Natural killer cell (primary cell): ENCODE measurements around the gene IFNG-AS1. TPM values are rescaled to one million over a fixed set of nuclear protein-coding genes. Genes with fewer than 3 reads are reported as not detected.

Experiments used
- ATAC-seq, 3 donors: fragments of 150-1000 bp in 2 of 3; fragments of 200-7000 bp in 1 of 3; cut with Tn5 transposase; 1 replicate in 1 of 3; 2 replicates in 2 of 3; pipeline ENCODE4 v1.10.0; 2021; ENCODE audit warnings: mild to moderate bottlenecking in 2 of 3, moderate library complexity in 2 of 3
- DNase-seq, 2 donors: peaks; one replicate each; pipeline versions ENCODE4 v3.0.0 to v3.0.0-alpha.2; 2013 to 2021; ENCODE audit warnings: mixed read lengths in 1 of 2
- H3K27ac ChIP-seq: one replicate; pipeline ENCODE4 v1.5.1; 2013; ENCODE audit warnings: mild to moderate bottlenecking, low read length
- H3K27me3 ChIP-seq: one replicate; pipeline ENCODE4 v1.6.1; 2013; ENCODE audit warnings: low read length; ENCODE audit not compliant: control insufficient read depth, insufficient read depth
- H3K36me3 ChIP-seq: one replicate; pipeline ENCODE4 v1.6.1; 2013; ENCODE audit warnings: low read length; ENCODE audit not compliant: control insufficient read depth, insufficient read depth
- H3K4me1 ChIP-seq: one replicate; pipeline ENCODE4 v1.6.1; 2013; ENCODE audit warnings: low read length; ENCODE audit not compliant: control insufficient read depth, insufficient read depth
- H3K4me3 ChIP-seq: one replicate; pipeline ENCODE4 v1.5.1; 2013; ENCODE audit warnings: low read length
- H3K9me3 ChIP-seq: one replicate; pipeline ENCODE4 v1.6.1; 2013; ENCODE audit warnings: low read length; ENCODE audit not compliant: control insufficient read depth, insufficient read depth
- H3K27ac Mint-ChIP-seq, 2 donors: one replicate each; pipeline ENCODE4 v1.8.0; 2022; ENCODE audit warnings: mild to moderate bottlenecking in 2 of 2, mixed read lengths in 2 of 2, moderate library complexity in 1 of 2
- H3K27me3 Mint-ChIP-seq, 2 donors: one replicate each; pipeline ENCODE4 v1.8.0; 2022; ENCODE audit warnings: low read depth in 2 of 2, mixed read lengths in 2 of 2
- H3K36me3 Mint-ChIP-seq: one replicate; pipeline ENCODE4 v1.8.0; 2022; ENCODE audit warnings: mixed read lengths
- H3K4me1 Mint-ChIP-seq, 2 donors: one replicate each; pipeline ENCODE4 v1.8.0; 2022; ENCODE audit warnings: mixed read lengths in 2 of 2
- H3K4me3 Mint-ChIP-seq: one replicate; pipeline ENCODE4 v1.8.0; 2022; ENCODE audit warnings: mild to moderate bottlenecking, moderate library complexity, mixed read lengths
- H3K9me3 Mint-ChIP-seq, 2 donors: one replicate each; pipeline ENCODE4 v1.8.0; 2022; ENCODE audit warnings: mixed read lengths in 2 of 2
- CTCF ChIP-seq: fragments of 200-600 bp; IDR thresholded peaks from one replicate; pipeline ENCODE4 v1.8.0; 2022; ENCODE audit warnings: antibody characterized with exemption
- WGBS: methylation state at CpG from one replicate; pipeline ENCODE4 v1.1.7; 2013; ENCODE audit warnings: missing lambda C conversion rate; ENCODE audit not compliant: insufficient coverage; 5-methylcytosine and 5-hydroxymethylcytosine counted together
- intact Hi-C: fragments of 100-400 bp; cut with micrococcal nuclease; formaldehyde crosslinking; loops from one replicate; pipeline ENCODE4 v1.14.2; 2022
- total RNA-seq, 4 donors: library from RNA; stranded (reverse); fragments of 120-200 nt in 1 of 4; gene quantifications; one replicate each; pipeline versions ENCODE4 v1.2.3 to v1.2.4, GENCODE V29; 2013 to 2022

IFNG-AS1 gene
- total RNA-seq, 3 donors from 2014 or later (not counting 1 experiment from before 2014, with no cell fraction given): 1.4 to 2.4 (median 1.6) TPM

GRCh38 chr12:67977668-67978067, 11.6 kb upstream of the IFNG-AS1 start:
- no peak for DNase-seq
- no peaks in the 10 kb centered on the region for H3K36me3 Mint-ChIP-seq
- no peak overlapping the region for H3K27ac Mint-ChIP-seq
- Histone ChIP-seq H3K9me3 (no peaks in the 10 kb centered on the region), H3K36me3 (no peaks in the 10 kb centered on the region), H3K4me1 (no peaks in the 10 kb centered on the region), H3K27me3 (no peaks in the 10 kb centered on the region), H3K4me3 (no peak overlapping the region), H3K27ac (no peak overlapping the region)
- no peaks in the 10 kb centered on the region for H3K9me3 Mint-ChIP-seq
- H3K4me1 Mint-ChIP-seq: no peaks in the 10 kb centered on the region
- intact Hi-C loops: no loop called here
- 96% methylated on average over 1 of the region's 1 CpG for WGBS
- TF ChIP-seq CTCF: no peak
- H3K4me3 Mint-ChIP-seq: no peak overlapping the region
- no peak for ATAC-seq
- peaks cover 25 to 32% of the 10 kb centered on the region in 2 donors for H3K27me3 Mint-ChIP-seq

GRCh38 chr12:67980391-67980790, 8.9 kb upstream of the IFNG-AS1 start:
- TF ChIP-seq CTCF: no peak
- 88% methylated on average over 1 of the region's 1 CpG for WGBS
- no peak overlapping the region for H3K4me3 ChIP-seq
- no peak overlapping the region for H3K27ac ChIP-seq
- no peaks in the 10 kb centered on the region for H3K9me3 ChIP-seq
- intact Hi-C loops: no loop called here
- Mint-ChIP-seq H3K9me3 (no peaks in the 10 kb centered on the region), H3K36me3 (no peaks in the 10 kb centered on the region), H3K27me3 (peaks cover 9 to 21% of the 10 kb centered on the region in 2 donors), H3K27ac (no peak overlapping the region), H3K4me3 (no peak overlapping the region), H3K4me1 (no peaks in the 10 kb centered on the region)
- no peaks in the 10 kb centered on the region for H3K4me1 ChIP-seq
- ATAC-seq: no peak
- DNase-seq: no peak
- no peaks in the 10 kb centered on the region for H3K36me3 ChIP-seq
- no peaks in the 10 kb centered on the region for H3K27me3 ChIP-seq

GRCh38 chr12:67981287-67982162, 7.7 kb upstream of the IFNG-AS1 start:
- H3K27me3 Mint-ChIP-seq: peaks cover 9 to 17% of the 10 kb centered on the region in 2 donors
- ATAC-seq: no peak
- H3K4me3 Mint-ChIP-seq: no peak overlapping the region
- 85% methylated on average over 3 of the region's 4 CpGs for WGBS
- Histone ChIP-seq H3K9me3 (no peaks in the 10 kb centered on the region), H3K4me3 (no peak overlapping the region), H3K27me3 (no peaks in the 10 kb centered on the region), H3K36me3 (no peaks in the 10 kb centered on the region), H3K27ac (no peak overlapping the region), H3K4me1 (no peaks in the 10 kb centered on the region)
- H3K9me3 Mint-ChIP-seq: no peaks in the 10 kb centered on the region
- no peak for DNase-seq
- intact Hi-C loops: no loop called here
- H3K4me1 Mint-ChIP-seq: no peaks in the 10 kb centered on the region
- no peaks in the 10 kb centered on the region for H3K36me3 Mint-ChIP-seq
- H3K27ac Mint-ChIP-seq: no peak overlapping the region
- TF ChIP-seq CTCF: no peak

GRCh38 chr12:67982164-67982563, 7.1 kb upstream of the IFNG-AS1 start:
- H3K27me3 ChIP-seq: no peaks in the 10 kb centered on the region
- no peaks in the 10 kb centered on the region for H3K4me1 Mint-ChIP-seq
- ATAC-seq (no peak), DNase-seq (no peak)
- H3K27me3 Mint-ChIP-seq: peaks cover 9 to 17% of the 10 kb centered on the region in 2 donors
- no peak overlapping the region for H3K27ac ChIP-seq
- no peaks in the 10 kb centered on the region for H3K9me3 Mint-ChIP-seq
- no peak overlapping the region for H3K27ac Mint-ChIP-seq
- no peaks in the 10 kb centered on the region for H3K36me3 Mint-ChIP-seq
- no peak overlapping the region for H3K4me3 ChIP-seq
- TF ChIP-seq CTCF: no peak
- H3K36me3 ChIP-seq: no peaks in the 10 kb centered on the region
- intact Hi-C loops: no loop called here
- WGBS: 91% methylated on average over 6 of the region's 6 CpGs
- H3K4me3 Mint-ChIP-seq: no peak overlapping the region
- no peaks in the 10 kb centered on the region for H3K9me3 ChIP-seq
- H3K4me1 ChIP-seq: no peaks in the 10 kb centered on the region
